Astrocyte (in vitro differentiated cells and primary cell): Measurements from ENCODE around the gene PCSK1N. TPM values are rescaled to one million over a fixed set of nuclear protein-coding genes. Genes with fewer than 3 reads are reported as not detected.

Experiments
- DNase-seq: peaks from one replicate; pipeline ENCODE4 v3.0.0-alpha.2; 2010; ENCODE audit warnings: low read depth
- FAIRE-seq: peaks from 2 replicates; lab custom pipeline; 2011; peaks lifted over from hg19 to GRCh38; lab: Jason Lieb, UNC
- H2AFZ ChIP-seq: 2 replicates; pipeline ENCODE4 v1.6.0; 2012; ENCODE audit warnings: low read depth, low read length, inconsistent platforms
- H3K27ac ChIP-seq: 2 replicates; pipeline ENCODE4 v1.5.1; 2011; ENCODE audit warnings: low read depth, low read length, inconsistent platforms
- H3K27me3 ChIP-seq: 2 replicates; pipeline ENCODE4 v1.6.0; 2011; ENCODE audit warnings: low read length, inconsistent platforms; ENCODE audit not compliant: insufficient read depth
- H3K36me3 ChIP-seq: 2 replicates; pipeline ENCODE4 v1.5.1; 2011; ENCODE audit warnings: low read length, inconsistent platforms; ENCODE audit not compliant: insufficient read depth
- H3K4me1 ChIP-seq: 2 replicates; pipeline ENCODE4 v1.5.1; 2011; ENCODE audit warnings: low read length, inconsistent platforms; ENCODE audit not compliant: insufficient read depth
- H3K4me2 ChIP-seq: 2 replicates; pipeline ENCODE4 v1.6.0; 2012; ENCODE audit warnings: low read length, inconsistent platforms
- H3K4me3 ChIP-seq: 2 replicates; pipeline ENCODE4 v1.5.1; 2011; ENCODE audit warnings: low read depth, mild to moderate bottlenecking, low read length, inconsistent platforms; ENCODE audit not compliant: insufficient read depth
- H3K79me2 ChIP-seq: 2 replicates; pipeline ENCODE4 v1.6.0; 2012; ENCODE audit warnings: mild to moderate bottlenecking, low read length, inconsistent platforms; ENCODE audit not compliant: insufficient read depth
- H3K9ac ChIP-seq: 2 replicates; pipeline ENCODE4 v1.6.0; 2012; ENCODE audit warnings: mild to moderate bottlenecking, low read length, inconsistent platforms
- H3K9me3 ChIP-seq: 2 replicates; pipeline ENCODE4 v1.5.1; 2012; ENCODE audit warnings: low read depth, mild to moderate bottlenecking, low read length, inconsistent platforms; ENCODE audit not compliant: insufficient read depth
- H4K20me1 ChIP-seq: 2 replicates; pipeline ENCODE4 v1.6.0; 2012; ENCODE audit warnings: low read length, inconsistent platforms; ENCODE audit not compliant: insufficient read depth
- H3K27ac Mint-ChIP-seq: one replicate; pipeline ENCODE4 v1.8.0; 2021; ENCODE audit warnings: mild to moderate bottlenecking, mixed read lengths; ENCODE audit not compliant: unreplicated experiment
- H3K27me3 Mint-ChIP-seq: one replicate; pipeline ENCODE4 v1.8.0; 2021; ENCODE audit warnings: low read depth, mixed read lengths; ENCODE audit not compliant: unreplicated experiment
- H3K36me3 Mint-ChIP-seq: one replicate; pipeline ENCODE4 v1.8.0; 2021; ENCODE audit warnings: low read depth, mixed read lengths; ENCODE audit not compliant: unreplicated experiment
- H3K4me1 Mint-ChIP-seq: one replicate; pipeline ENCODE4 v1.8.0; 2021; ENCODE audit warnings: low read depth, mixed read lengths; ENCODE audit not compliant: unreplicated experiment
- H3K4me3 Mint-ChIP-seq: one replicate; pipeline ENCODE4 v1.8.0; 2021; ENCODE audit warnings: mild to moderate bottlenecking, moderate library complexity, mixed read lengths; ENCODE audit not compliant: unreplicated experiment
- H3K9me3 Mint-ChIP-seq: one replicate; pipeline ENCODE4 v1.8.0; 2021; ENCODE audit warnings: mild to moderate bottlenecking, mixed read lengths; ENCODE audit not compliant: unreplicated experiment
- CTCF ChIP-seq: IDR thresholded peaks from 2 replicates; pipeline ENCODE4 v1.5.1; 2011; ENCODE audit warnings: low read depth, mild to moderate bottlenecking, inconsistent platforms, low read length, moderate library complexity; ENCODE audit not compliant: insufficient read depth
- EZH2 ChIP-seq: IDR thresholded peaks from 2 replicates; pipeline ENCODE4 v1.6.1; 2012; ENCODE audit warnings: mild to moderate bottlenecking, low read length, inconsistent platforms; ENCODE audit not compliant: insufficient read depth
- total RNA-seq: library from RNA; stranded (reverse); gene quantifications from 2 replicates; pipeline ENCODE4 v1.2.1, GENCODE V29; 2021

The PCSK1N gene
- total RNA-seq, 1 donor from 2014 or later = 62.0 TPM

DNA sequence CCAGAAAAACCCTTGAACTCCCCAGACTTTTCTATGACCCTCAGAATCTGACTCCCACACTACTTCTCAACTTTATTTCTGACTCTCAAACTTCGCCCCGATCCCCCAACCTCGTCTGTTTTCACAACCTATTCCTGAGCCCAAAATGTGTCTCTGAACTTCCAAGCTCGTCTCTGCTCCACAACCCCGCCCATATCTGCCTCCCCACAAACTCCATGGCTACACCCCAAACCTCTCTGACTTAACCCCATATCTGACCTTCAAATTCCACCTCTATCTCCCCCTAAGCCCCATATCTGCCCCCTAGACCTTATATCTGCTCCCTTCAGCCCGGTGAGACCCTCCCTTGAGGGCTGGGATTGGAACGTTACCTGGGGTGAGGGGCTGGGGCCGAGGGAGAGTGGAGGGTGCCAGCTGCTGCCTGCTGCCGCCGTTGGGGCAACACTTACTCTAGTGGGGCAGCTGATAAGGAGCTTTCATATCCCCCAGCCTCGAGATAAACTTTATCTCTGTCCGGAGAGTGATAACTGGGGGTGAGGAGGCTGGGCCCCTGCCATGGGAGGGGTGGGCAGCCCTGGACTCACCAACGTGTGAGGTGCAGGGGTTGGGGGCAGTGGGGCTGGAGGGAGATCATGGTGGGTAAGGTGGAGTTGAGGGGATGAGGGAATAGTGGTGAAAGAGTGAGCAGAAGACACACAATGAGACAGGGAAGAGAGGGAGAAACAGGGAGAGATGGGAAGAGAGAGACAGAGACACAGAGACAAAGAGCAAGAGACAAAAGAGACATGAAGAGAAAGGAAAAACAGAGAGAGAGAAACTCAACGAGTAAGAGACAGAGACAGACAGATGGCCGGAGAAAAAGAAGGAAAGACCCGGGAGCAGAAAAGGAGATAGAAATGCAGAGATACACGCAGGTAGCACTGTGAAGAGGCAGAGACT lies 47.6 kb downstream of the PCSK1N start:
- H3K9me3 Mint-ChIP-seq = no peaks in the 10 kb centered on the region
- FAIRE-seq = no peak

DNA sequence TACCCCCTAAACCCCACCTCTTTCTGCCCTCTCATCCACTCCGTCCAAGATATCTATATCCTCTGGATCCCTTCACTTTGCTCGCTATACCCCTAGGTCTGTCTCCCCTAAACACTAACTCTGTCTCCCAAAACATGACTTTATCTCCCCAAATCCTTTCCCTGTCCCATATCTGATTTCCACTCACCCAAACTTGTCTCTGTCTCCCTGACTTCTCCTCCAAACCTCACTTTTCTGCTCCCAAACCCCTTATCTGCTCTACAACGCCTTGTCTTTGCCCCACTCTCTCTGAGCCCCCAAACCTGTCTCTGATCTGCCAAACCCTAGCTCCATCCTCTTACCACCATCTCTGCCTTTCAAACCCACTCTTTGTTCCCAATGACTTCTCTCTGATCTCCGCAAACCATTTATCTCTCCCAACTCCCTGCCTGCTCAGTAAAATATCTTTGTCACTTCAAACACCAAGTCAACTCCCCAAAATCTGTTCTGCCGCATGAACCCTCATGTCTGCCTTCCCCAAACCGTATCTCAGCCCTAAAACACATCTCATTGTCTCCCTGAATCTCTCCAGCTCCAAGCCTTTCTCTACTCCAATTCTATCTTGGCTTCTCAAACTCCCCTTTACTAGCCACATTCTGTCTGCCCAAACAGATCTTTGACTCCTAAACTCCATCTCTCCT lies 48.4 kb downstream of the PCSK1N start:
- Histone ChIP-seq H3K4me1 (no peaks in the 10 kb centered on the region), H3K27me3 (peaks cover 3% of the 10 kb centered on the region), H3K79me2 (no peaks in the 10 kb centered on the region), H3K9me3 (no peaks in the 10 kb centered on the region), H3K4me2 (no peak overlapping the region), H3K9ac (no peak overlapping the region), H3K4me3 (no peak overlapping the region), H4K20me1 (no peaks in the 10 kb centered on the region), H2AFZ (no peak overlapping the region), H3K36me3 (no peaks in the 10 kb centered on the region), H3K27ac (no peak overlapping the region)
- Mint-ChIP-seq H3K4me3 (no peak overlapping the region), H3K36me3 (no peaks in the 10 kb centered on the region), H3K4me1 (no peaks in the 10 kb centered on the region), H3K9me3 (no peaks in the 10 kb centered on the region), H3K27me3 (peaks cover 25% of the 10 kb centered on the region), H3K27ac (no peak overlapping the region)
- TF ChIP-seq EZH2 (no peak), CTCF (no peak)
- FAIRE-seq = no peak
- DNase-seq = no peak

More for the DNA sequence above, 47.6 kb downstream of the PCSK1N start:
- Mint-ChIP-seq H3K27me3 (peaks cover 25% of the 10 kb centered on the region), H3K4me3 (no peak overlapping the region), H3K36me3 (no peaks in the 10 kb centered on the region), H3K4me1 (no peaks in the 10 kb centered on the region), H3K27ac (no peak overlapping the region)
- no peaks in the 10 kb centered on the region for H4K20me1 ChIP-seq
- H3K9me3 ChIP-seq = no peaks in the 10 kb centered on the region
- H3K9ac ChIP-seq = no peak overlapping the region
- H3K27me3 ChIP-seq = peaks cover 3% of the 10 kb centered on the region
- TF ChIP-seq CTCF = no peak
- TF ChIP-seq EZH2 = no peak
- H3K27ac ChIP-seq = no peak overlapping the region
- no peaks in the 10 kb centered on the region for H3K4me1 ChIP-seq
- no peak overlapping the region for H3K4me2 ChIP-seq
- no peak overlapping the region for H3K4me3 ChIP-seq
- H2AFZ ChIP-seq = no peak overlapping the region
- H3K79me2 ChIP-seq = no peaks in the 10 kb centered on the region
- H3K36me3 ChIP-seq = no peaks in the 10 kb centered on the region
- DNase-seq = no peak
